Endodermal cell (in vitro differentiated cells): ENCODE measurements around the gene PEX11G. TPM values are rescaled to one million over a fixed set of nuclear protein-coding genes. Genes with fewer than 3 reads are reported as not detected.

Source experiments
- DNase-seq: peaks from one replicate; pipeline ENCODE4 v3.0.0-alpha.2; 2017
- H3K27ac ChIP-seq: 2 replicates; pipeline ENCODE4 v1.5.1; 2013; ENCODE audit warnings: mild to moderate bottlenecking, low read depth, low read length, moderate library complexity
- H3K27me3 ChIP-seq: 2 replicates; pipeline ENCODE4 v1.6.1; 2013; ENCODE audit warnings: mild to moderate bottlenecking, low read length, moderate library complexity; ENCODE audit not compliant: insufficient read depth, control insufficient read depth, poor library complexity, severe bottlenecking
- H3K36me3 ChIP-seq: 2 replicates; pipeline ENCODE4 v1.7.0; 2013; ENCODE audit warnings: mild to moderate bottlenecking, low read length, moderate library complexity; ENCODE audit not compliant: control insufficient read depth, insufficient read depth
- H3K4me1 ChIP-seq: one replicate; pipeline ENCODE4 v1.7.0; 2013; ENCODE audit warnings: low read length; ENCODE audit not compliant: control insufficient read depth, insufficient read depth
- H3K4me3 ChIP-seq: 2 replicates; pipeline ENCODE4 v1.5.1; 2013; ENCODE audit warnings: mild to moderate bottlenecking, low read length, moderate library complexity
- H3K9ac ChIP-seq: 2 replicates; pipeline ENCODE4 v1.6.1; 2013; ENCODE audit warnings: mild to moderate bottlenecking, low read length, moderate library complexity; ENCODE audit not compliant: poor library complexity, severe bottlenecking; ENCODE audit errors: extremely low read depth
- H3K9me3 ChIP-seq: 2 replicates; pipeline ENCODE4 v1.6.1; 2013; ENCODE audit warnings: mild to moderate bottlenecking, low read length, moderate library complexity; ENCODE audit not compliant: control insufficient read depth
- H3K27ac Mint-ChIP-seq: 2 replicates; pipeline ENCODE4 v1.8.0; 2020; ENCODE audit warnings: mixed read lengths
- H3K27me3 Mint-ChIP-seq: 2 replicates; pipeline ENCODE4 v1.8.0; 2021; ENCODE audit warnings: mild to moderate bottlenecking, mixed read lengths; ENCODE audit not compliant: insufficient read depth
- H3K36me3 Mint-ChIP-seq: 2 replicates; pipeline ENCODE4 v1.8.0; 2020; ENCODE audit warnings: low read depth, mixed read lengths
- H3K4me1 Mint-ChIP-seq: 2 replicates; pipeline ENCODE4 v1.8.0; 2020; ENCODE audit warnings: mixed read lengths
- H3K4me3 Mint-ChIP-seq: 2 replicates; pipeline ENCODE4 v1.8.0; 2020; ENCODE audit warnings: mild to moderate bottlenecking, moderate library complexity, mixed read lengths
- H3K9me3 Mint-ChIP-seq: 2 replicates; pipeline ENCODE4 v1.8.0; 2020; ENCODE audit warnings: mild to moderate bottlenecking, mixed read lengths
- CTCF ChIP-seq: fragments of 200-600 bp; sonication (generic); conservative IDR thresholded peaks from 2 replicates; pipeline ENCODE4 v1.5.0; 2021; ENCODE audit warnings: antibody characterized with exemption, mild to moderate bottlenecking
- WGBS, 2 experiments: methylation state at CpG; one replicate each; pipeline versions ENCODE4 v1.1.5 to v1.1.7; 2013; ENCODE audit warnings: missing lambda C conversion rate in 2 of 2, mixed read lengths in 1 of 2; ENCODE audit not compliant: insufficient coverage in 1 of 2, insufficient read length in 1 of 2; 5-methylcytosine and 5-hydroxymethylcytosine counted together
- total RNA-seq, 2 donors: library from RNA; stranded (reverse); fragmentation: NEBNext Ultra II Directional in 1 of 2; extraction: Animal tissue kit (Norgen Biotek cat#: 25700) in 1 of 2; gene quantifications; 2 replicates in 1 of 2; 3 replicates in 1 of 2; pipeline ENCODE4 v1.2.1, GENCODE V29; 2021

The PEX11G gene
- total RNA-seq, 2 donors from 2014 or later = 2.6 to 3.0 TPM

GRCh38 chr19:7516333-7516732 is 27.5 kb upstream of the PEX11G start:
- peaks cover 13% of the 10 kb centered on the region for H3K36me3 Mint-ChIP-seq
- peak overlapping the region; percentile 76 for H3K27ac Mint-ChIP-seq
- peaks cover 21% of the 10 kb centered on the region for H3K4me1 Mint-ChIP-seq
- H3K9ac ChIP-seq = peak overlapping the region; percentile 81
- no peaks in the 10 kb centered on the region for H3K9me3 Mint-ChIP-seq
- peak overlapping the region; percentile 19 for H3K27ac ChIP-seq
- no peaks in the 10 kb centered on the region for H3K9me3 ChIP-seq
- peaks cover 1% of the 10 kb centered on the region for H3K27me3 Mint-ChIP-seq
- H3K27me3 ChIP-seq = peaks cover 4% of the 10 kb centered on the region
- peak overlapping the region; percentile 84 for H3K4me3 ChIP-seq
- H3K4me1 ChIP-seq = no peaks in the 10 kb centered on the region
- peak overlapping the region; percentile 80 for H3K4me3 Mint-ChIP-seq
- 1 to 13% methylated on average over 1 to 28 of the region's 28 CpGs for WGBS, 2 experiments
- TF ChIP-seq CTCF = no peak
- no peaks in the 10 kb centered on the region for H3K36me3 ChIP-seq
- no peak for DNase-seq

- Histone ChIP-seq H3K27me3 (peaks cover 9% of the 10 kb centered on the region), H3K4me3 (peak within 1 kb of the TSS; percentile 84), H3K27ac (peak within 1 kb of the TSS; percentile 94), H3K36me3 (no peaks in the 10 kb centered on the region), H3K9ac (peak within 1 kb of the TSS; percentile 81), H3K4me1 (no peaks in the 10 kb centered on the region), H3K9me3 (no peaks in the 10 kb centered on the region)
- Mint-ChIP-seq H3K36me3 (peaks cover 10% of the 10 kb centered on the region), H3K4me1 (peaks cover 21% of the 10 kb centered on the region), H3K27ac (peak within 1 kb of the TSS; percentile 84), H3K4me3 (peak within 1 kb of the TSS; percentile 80), H3K27me3 (peaks cover 5% of the 10 kb centered on the region), H3K9me3 (no peaks in the 10 kb centered on the region)
- 2 to 3% methylated on average over 14 to 33 of the region's 33 CpGs for WGBS, 2 experiments
- no peak for TF ChIP-seq CTCF
- peak; percentile 92 for DNase-seq
Observed at GRCh38 chr19:7515645-7516151, 26.9 kb upstream of the PEX11G start, which contains the start of gene ZNF358. ZNF358 (plus strand) TSS chr19:7516103; CDS start chr19:7519243, 3,140 bp downstream.

- Mint-ChIP-seq H3K9me3 (no peaks in the 10 kb centered on the region), H3K4me1 (peaks cover 21% of the 10 kb centered on the region), H3K27me3 (peaks cover 8% of the 10 kb centered on the region), H3K36me3 (peaks cover 10% of the 10 kb centered on the region), H3K27ac (peak overlapping the region; percentile 84), H3K4me3 (peak overlapping the region; percentile 54)
- no peak for TF ChIP-seq CTCF
- 96 to 97% methylated on average over 4 to 13 of the region's 13 CpGs for WGBS, 2 experiments
- H3K36me3 ChIP-seq = no peaks in the 10 kb centered on the region
- no peaks in the 10 kb centered on the region for H3K4me1 ChIP-seq
- H3K27ac ChIP-seq = peak overlapping the region; percentile 94
- H3K4me3 ChIP-seq = peak overlapping the region; percentile 66
- DNase-seq = no peak
- H3K9me3 ChIP-seq = no peaks in the 10 kb centered on the region
- peaks cover 14% of the 10 kb centered on the region for H3K27me3 ChIP-seq
- H3K9ac ChIP-seq = peak overlapping the region; percentile 44
Observed at GRCh38 chr19:7515110-7515644, 26.3 kb upstream of the PEX11G start.
